GM18517 (cell line): Measurements from ENCODE around the gene DYNLT1.
"Not testable (repeated sequence)": the region's sequence is repeated elsewhere in the genome, so short reads cannot be mapped to it uniquely, and the experiment has no call there.

Experiments
- ATAC-seq: cut with Tn5 transposase; IDR thresholded peaks from one replicate; pipeline ENCODE4 v1.9.1; 2021; ENCODE audit warnings: mild to moderate bottlenecking, moderate library complexity; ENCODE audit not compliant: unreplicated experiment

Gene DYNLT1

GRCh38 chr6:158624684-158625682 lies 19.6 kb downstream of the DYNLT1 start:
- ATAC-seq, result no peak

DNA sequence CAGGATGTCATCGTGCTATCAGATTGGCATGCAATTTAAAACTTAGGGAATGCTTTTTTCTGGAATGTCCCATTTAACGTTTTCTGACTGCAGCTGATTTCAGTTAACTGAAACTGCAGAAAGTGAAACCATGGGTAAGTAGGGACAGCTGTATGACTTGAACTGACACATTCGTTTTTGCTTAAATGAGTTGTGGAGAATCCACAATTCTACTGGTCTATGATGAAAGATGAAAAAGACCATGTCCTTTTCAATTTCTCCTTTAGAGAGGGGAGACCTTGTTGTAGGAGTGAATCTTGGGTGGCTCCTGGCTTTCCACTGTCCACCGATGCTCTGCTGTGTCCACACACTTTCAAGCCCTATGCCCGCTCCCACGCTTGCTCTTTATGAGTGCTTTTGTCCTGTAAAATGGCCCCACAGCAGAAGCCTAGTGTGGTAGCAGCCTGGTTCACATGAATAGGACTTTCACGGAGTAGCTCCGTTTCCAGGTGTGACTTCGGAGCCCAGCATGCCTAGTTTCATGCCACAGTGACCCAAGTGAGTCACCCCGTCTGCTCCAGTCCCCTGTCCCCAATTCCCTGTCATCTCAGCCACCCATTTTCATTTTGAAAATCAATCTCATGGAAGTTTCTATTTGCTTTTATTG lies 21.9 kb downstream of the DYNLT1 start:
- ATAC-seq, result no peak

- ATAC-seq, result no peak
Observed at GRCh38 chr6:158621694-158622544, 22.6 kb downstream of the DYNLT1 start.

GRCh38 chr6:158620963-158621693 lies 23.4 kb downstream of the DYNLT1 start:
- no peak for ATAC-seq

DNA sequence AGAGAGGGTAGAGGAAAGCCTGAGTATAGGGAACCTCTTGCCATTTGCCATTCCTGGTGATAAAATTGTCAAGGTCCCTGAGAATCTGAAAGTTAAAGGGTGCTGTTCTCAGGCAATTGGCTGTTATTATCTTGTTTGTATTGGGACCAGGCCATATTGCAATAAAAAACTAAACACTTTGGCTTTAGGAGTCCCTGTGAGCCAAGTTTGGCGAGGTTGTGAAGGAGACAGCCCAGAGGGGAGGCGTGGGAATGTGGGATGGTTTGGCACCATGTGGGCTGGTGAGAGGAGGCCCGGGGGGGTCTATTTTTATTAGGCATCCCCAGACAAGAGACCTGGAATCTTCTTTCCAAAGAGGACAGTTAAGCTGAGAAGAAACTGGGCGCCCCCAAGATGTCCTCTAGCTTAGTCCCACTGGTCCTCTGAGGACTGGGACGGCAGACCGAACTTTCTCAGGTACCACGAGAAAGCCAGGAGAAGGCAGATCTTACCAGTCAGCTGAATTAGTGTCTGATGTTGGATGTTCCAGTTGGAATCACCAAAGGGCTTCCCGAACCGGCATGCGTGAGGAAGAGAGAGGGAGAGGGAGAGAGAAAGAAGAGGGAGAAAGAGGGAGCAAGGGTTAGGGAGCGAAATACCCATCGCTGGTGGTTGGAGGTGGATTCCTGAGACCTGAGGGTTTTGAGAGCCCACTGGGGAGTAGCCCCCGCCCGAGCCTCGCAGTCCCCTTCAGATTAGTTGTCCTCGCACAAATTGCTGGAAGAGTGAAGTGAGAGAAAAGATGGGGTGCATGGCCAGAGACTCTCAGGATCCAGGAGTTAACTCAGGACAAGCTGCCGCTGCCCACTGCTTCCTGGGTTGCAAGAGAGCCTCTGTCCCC lies 24.4 kb downstream of the DYNLT1 start:
- no peak for ATAC-seq

DNA sequence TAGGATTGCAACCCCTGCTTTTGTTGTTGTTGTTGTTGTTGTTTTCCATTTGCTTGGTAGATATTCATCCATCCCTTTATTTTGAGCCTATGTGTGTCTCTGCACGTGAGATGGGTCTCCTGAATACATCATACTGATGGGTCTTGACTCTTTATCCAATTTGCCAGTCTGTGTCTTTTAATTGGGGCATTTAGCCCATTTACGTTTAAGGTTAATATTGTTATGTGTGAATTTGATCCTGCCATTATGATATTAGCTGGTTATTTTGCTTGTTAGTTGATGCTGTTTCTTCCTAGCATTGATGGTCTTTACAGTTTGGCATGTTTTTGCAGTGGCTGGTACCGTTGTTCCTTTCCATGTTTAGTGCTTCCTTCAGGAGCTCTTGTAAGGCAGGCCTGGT lies 26.3 kb downstream of the DYNLT1 start:
- ATAC-seq, result not testable (repeated sequence)

GRCh38 chr6:158614606-158615005 lies 29.9 kb downstream of the DYNLT1 start:
- not testable (repeated sequence) for ATAC-seq

GRCh38 chr6:158611541-158612370 lies 32.8 kb downstream of the DYNLT1 start:
- no peak for ATAC-seq

DNA sequence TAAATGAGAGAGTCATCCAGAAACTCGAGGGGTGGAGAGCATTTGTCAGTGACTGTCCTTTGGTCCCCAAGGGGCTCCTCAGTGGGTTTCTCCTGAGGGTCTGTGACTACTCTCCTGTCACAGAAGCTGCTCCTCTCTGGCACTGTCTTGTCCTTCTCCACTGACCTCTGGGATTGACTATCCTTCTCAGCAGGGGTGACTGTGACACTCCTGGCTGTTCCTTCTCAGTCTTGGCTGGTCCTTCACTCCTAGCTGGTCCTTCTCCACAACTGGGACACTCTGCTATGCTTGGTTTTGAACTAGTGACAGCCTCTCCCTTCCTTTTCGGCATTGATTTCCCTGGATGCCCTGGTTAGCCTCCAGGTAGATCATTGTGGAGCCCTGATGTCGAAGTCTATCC lies 33.5 kb downstream of the DYNLT1 start:
- ATAC-seq, result no peak

DNA sequence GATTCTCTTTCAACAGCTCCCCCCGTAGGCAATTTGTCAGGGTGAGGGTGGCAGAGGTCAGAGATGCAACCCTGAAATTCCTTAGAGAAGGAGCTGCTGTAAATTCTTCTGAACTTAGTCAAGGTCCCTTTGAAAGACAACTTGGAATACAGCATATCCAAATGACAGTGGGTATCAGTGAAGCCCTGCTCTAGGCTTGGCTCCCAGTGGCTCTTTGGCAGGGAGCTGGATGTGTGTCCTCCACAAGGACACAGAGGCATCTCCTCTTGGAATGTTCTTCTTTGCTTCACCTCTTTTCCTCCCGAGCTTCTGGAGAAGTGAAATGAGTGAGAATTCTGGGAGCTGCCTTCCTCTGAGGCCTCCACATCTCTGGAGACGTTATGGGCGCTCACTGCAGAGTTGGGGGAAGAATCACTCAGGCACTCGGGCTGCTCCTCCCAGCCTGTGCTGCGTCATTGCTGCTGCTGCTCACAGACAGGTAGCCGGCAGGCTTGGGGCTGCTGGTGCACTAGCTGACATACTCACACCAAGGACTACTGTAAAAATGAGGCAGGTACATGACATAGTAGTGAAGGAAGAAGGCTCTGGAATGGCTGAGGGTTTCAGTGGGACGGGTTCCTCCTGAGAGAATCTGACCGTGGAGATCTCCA lies 34.1 kb downstream of the DYNLT1 start:
- ATAC-seq, result no peak

GRCh38 chr6:158609455-158610155 lies 34.9 kb downstream of the DYNLT1 start:
- ATAC-seq, result no peak

DNA sequence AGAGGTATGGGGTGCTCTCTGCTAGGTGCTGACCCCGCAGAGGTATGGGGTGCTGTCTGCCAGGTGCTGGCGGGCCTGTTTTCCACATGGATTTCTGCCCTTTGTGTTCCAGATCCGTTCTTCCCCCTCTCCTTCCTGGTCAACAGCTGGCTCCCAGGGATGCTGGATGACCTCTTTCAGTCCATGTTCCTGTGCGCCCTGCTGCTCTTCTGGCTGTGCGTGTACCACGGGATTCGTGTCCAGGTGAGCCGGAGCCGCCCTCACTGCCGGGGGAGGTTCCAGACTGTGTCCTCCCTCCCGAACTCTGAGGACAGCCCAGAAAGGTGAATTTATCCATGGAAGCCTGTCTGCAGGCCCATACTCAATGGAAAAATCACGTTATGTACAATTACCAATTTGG lies 36.3 kb downstream of the DYNLT1 start:
- ATAC-seq, result no peak

DNA sequence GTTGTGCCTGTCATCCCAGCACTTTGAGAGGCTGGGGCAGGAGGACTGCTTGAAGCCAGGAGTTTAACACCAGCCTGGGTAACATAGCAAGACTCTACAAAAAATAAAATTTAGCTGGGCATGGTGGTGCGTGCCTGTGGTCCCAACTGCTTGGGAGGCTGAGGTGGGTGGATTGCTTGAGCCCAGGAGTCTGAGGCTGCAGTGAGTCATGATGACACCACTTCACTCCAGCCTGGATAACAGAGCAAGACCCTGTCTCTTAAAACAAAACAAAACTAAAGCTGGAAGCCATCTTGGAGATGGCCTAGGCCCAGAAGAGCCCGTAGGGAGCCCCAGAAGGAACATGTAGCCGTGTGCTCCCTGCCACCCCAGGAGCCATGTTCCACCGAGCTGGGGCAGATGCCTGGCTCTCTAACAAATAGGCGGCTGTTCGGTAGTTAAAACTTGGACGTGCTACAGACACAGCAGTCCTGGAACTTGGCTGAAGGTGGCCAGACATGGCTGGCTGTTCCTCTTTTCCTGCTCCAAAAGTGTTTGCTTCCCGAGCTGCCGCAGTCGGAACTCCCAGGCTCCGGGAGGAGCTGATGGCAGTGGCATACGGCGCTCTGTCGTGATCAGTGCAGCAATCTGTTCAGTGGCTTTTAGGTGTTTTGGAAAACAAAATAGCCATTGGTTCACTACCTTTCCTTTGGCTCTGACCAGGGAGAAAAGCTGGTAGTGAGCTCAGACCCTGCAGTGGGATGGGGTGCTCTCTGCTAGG lies 37.0 kb downstream of the DYNLT1 start:
- no peak for ATAC-seq

DNA sequence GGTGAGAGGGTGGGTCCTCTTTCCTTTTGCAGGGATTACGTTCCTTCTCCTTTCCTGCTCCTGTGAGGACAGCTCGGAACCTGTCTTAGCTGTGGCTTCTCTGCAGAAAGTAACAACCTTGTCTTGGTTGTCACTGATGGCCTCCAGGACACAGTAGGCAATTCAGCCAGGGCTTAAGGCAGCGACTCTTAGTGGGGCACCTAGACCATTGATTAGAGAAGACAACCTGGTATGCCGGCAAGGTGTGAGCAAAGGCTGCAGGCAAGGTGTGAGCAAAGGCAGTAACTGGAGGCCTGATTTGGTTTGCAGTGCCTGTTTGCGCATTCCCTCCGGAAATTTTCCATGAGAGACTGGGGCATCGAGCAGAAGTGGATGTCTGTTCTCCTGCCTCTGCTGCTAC lies 37.6 kb downstream of the DYNLT1 start:
- no peak for ATAC-seq

DNA sequence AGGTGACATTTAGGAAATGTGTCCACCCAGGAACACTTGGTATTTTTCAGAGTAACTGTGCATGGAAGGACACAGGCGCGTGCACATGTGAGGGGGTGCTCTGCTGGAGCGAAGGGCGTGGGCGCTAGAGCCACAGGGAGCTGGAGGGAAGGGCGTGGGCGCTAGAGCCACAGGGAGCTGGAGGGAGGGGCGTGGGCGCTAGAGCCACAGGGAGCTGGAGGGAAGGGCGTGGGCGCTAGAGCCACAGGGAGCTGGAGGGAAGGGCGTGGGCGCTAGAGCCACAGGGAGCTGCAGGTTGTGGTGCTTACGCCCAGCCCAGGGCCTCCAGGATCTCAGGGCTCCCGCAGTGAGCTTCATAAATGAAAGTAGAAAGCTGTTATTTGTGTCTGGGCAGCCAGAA lies 38.5 kb downstream of the DYNLT1 start:
- ATAC-seq, result not testable (repeated sequence)

DNA sequence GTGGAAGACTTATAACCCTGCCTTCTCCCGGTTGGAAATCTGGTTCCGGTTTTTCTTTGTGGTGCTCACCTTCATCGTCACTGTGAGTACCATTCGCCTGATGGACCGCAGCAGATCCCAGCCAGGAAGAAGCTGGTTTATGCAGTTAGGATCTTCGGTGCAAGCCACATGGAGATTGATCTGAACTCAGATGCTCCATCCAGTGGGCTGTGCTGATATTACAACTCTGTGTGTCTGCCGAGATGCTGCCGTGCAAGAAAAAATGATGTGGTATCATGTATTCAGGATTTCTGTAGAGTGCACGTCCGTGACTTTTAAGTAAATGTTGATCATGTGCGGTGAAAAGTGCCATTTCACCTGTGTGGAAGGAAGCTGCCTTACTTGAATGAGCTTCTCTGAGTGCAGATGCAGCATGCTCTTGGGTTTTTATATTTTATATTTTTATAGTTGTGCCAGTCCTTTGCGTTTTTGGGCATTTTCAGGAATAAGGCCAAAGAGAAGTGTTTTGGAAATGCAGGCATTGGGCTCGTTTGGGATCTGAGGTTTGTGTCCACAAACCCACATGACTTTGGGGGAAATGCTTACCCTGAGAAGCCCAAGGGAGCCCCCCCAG lies 39.2 kb downstream of the DYNLT1 start:
- no peak for ATAC-seq
